Skeletal muscle satellite cell (primary cell): ENCODE data around the gene DOK4.
"Not testable (repeated sequence)": the region's sequence is repeated elsewhere in the genome, so short reads cannot be mapped to it uniquely, and the experiment has no call there.

Experiments
- H3K27me3 ChIP-seq: 2 replicates; pipeline ENCODE4 v1.7.0; 2013; ENCODE audit warnings: low read length; ENCODE audit not compliant: control insufficient read depth, insufficient read depth
- H3K36me3 ChIP-seq: 2 replicates; pipeline ENCODE4 v1.7.0; 2013; ENCODE audit warnings: mild to moderate bottlenecking, control low read depth, low read length; ENCODE audit not compliant: insufficient read depth
- H3K4me1 ChIP-seq: 2 replicates; pipeline ENCODE4 v1.7.0; 2013; ENCODE audit warnings: low read length; ENCODE audit not compliant: control insufficient read depth, insufficient read depth
- H3K4me2 ChIP-seq: 2 replicates; pipeline ENCODE4 v1.7.0; 2013; ENCODE audit warnings: mild to moderate bottlenecking, low read length
- H3K4me3 ChIP-seq: 2 replicates; pipeline ENCODE4 v1.7.0; 2013; ENCODE audit warnings: low read length
- H3K9ac ChIP-seq: 2 replicates; pipeline ENCODE4 v1.7.0; 2013; ENCODE audit warnings: mild to moderate bottlenecking, low read depth, low read length, moderate library complexity
- H3K9me3 ChIP-seq: replicated peaks from 2 replicates; pipeline ENCODE4 v1.7.0; 2013; ENCODE audit warnings: mild to moderate bottlenecking, control low read depth, low read length

Gene DOK4

GRCh38 chr16:57507136-57508034 lies 21.1 kb upstream of the DOK4 start:
- Histone ChIP-seq H3K9ac (no peak overlapping the region), H3K9me3 (no peaks in the 10 kb centered on the region), H3K27me3 (peaks cover 51% of the 10 kb centered on the region), H3K4me1 (no peaks in the 10 kb centered on the region), H3K36me3 (no peaks in the 10 kb centered on the region), H3K4me2 (no peak overlapping the region), H3K4me3 (no peak overlapping the region)

DNA sequence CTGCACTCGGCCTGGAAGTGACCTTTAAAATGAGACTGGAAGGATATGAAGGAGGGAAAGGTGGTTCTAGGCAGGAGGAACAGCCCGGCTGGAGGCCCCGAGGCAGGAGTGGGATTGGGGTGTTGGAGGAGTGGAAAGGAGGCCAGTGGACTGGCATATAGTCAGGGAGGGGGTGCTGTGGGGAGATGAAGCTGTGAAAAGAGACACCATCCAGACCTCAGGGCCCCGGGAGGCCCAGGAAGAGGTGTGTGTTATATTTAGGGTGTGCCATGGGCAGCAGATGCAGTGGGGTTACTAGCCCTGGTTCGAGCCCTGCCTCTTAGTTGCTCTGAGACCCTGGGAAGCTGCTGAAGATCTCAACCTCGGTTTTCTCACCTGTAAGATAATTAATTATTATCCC lies 18.9 kb upstream of the DOK4 start:
- H3K27me3 ChIP-seq, result peaks cover 66% of the 10 kb centered on the region
- no peak overlapping the region for H3K4me2 ChIP-seq
- no peak overlapping the region for H3K4me3 ChIP-seq
- H3K36me3 ChIP-seq, result no peaks in the 10 kb centered on the region
- no peaks in the 10 kb centered on the region for H3K9me3 ChIP-seq
- no peaks in the 10 kb centered on the region for H3K4me1 ChIP-seq
- H3K9ac ChIP-seq, result no peak overlapping the region

DNA sequence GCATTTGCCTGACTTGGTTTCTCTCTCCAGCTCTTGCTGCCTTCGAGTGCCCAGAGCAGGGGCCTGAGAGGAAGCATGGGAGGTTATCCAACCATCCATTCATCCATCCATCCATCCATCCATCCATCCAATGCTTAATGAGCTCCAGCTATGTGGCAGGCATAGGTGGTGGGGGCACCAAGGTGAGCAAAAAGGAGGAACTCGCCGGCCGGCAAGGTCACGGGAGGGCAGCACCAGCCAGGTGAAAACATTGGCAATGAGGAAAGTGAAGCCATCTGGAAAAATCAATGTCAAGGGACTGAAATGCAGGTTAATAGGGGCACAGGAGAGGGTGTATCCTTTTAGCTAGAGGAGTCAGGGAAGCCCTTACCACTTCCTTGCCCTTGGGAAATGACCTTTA lies 18.2 kb upstream of the DOK4 start:
- no peak overlapping the region for H3K4me2 ChIP-seq
- no peaks in the 10 kb centered on the region for H3K4me1 ChIP-seq
- no peak overlapping the region for H3K9ac ChIP-seq
- no peak overlapping the region for H3K4me3 ChIP-seq
- no peaks in the 10 kb centered on the region for H3K36me3 ChIP-seq
- H3K9me3 ChIP-seq, result no peaks in the 10 kb centered on the region
- H3K27me3 ChIP-seq, result peaks cover 64% of the 10 kb centered on the region

DNA sequence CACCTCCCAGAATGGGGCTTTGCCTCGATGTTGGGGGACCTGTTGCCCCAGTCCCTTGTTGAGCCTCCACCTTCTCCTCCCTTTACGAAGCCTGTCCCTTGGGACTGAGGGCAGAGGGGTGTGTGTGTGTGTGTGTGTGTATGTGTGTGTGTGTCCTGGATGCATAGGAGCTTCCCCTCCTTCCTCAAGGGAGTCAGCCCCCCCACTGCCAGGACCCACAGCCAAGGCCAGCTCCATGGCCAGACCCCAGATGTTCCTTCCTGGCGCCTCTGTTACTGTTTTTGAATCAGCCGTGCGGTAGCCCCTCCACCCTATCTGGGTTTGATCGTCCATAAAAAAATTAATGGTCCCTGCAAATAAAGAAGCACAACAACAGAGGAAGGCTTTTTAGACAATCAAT lies 17.7 kb upstream of the DOK4 start:
- no peak overlapping the region for H3K4me2 ChIP-seq
- H3K4me3 ChIP-seq, result no peak overlapping the region
- no peaks in the 10 kb centered on the region for H3K4me1 ChIP-seq
- H3K36me3 ChIP-seq, result no peaks in the 10 kb centered on the region
- H3K9ac ChIP-seq, result no peak overlapping the region
- no peaks in the 10 kb centered on the region for H3K9me3 ChIP-seq
- peaks cover 69% of the 10 kb centered on the region for H3K27me3 ChIP-seq

- H3K27me3 ChIP-seq, result peaks cover 68% of the 10 kb centered on the region
- H3K4me2 ChIP-seq, result no peak overlapping the region
- H3K9me3 ChIP-seq, result no peaks in the 10 kb centered on the region
- no peaks in the 10 kb centered on the region for H3K36me3 ChIP-seq
- H3K4me1 ChIP-seq, result no peaks in the 10 kb centered on the region
- no peak overlapping the region for H3K9ac ChIP-seq
- H3K4me3 ChIP-seq, result no peak overlapping the region
Measured at GRCh38 chr16:57503366-57503765, 17.1 kb upstream of the DOK4 start.

DNA sequence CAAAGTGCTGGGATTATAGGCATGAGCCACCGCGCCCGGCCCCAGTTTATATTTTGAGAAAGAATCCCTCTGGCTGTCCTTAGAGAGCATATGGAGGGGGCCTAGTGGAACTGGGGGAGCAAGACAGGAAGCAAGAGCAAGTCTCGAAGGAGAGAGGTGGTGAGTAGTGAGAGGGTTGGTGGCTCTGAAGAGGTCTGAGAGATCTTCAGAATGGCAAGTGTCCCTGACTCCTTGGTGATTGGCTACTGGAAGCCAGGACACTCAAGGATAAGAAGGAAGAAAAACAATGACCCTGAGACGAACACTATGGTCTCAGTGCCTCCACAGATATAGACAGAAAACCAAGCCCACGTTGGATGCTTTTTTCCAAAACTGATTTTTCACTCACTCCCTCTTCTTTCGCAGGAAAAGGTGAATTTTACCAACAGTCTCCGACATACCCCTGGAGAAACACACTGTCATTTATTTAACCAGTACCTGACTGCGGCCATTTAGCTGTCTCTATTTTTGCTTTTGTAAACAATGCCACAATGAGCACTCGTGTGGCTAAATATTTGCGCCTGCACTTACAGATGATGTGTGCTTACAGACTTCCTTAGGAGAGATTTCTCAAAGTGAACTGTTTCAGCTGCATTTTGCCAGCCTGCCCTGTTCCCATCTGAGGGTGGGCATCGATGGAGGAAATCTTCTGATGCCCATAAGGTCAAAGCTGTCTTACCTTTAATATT lies 15.9 kb upstream of the DOK4 start:
- no peak overlapping the region for H3K9ac ChIP-seq
- H3K4me1 ChIP-seq, result no peaks in the 10 kb centered on the region
- no peaks in the 10 kb centered on the region for H3K9me3 ChIP-seq
- H3K4me2 ChIP-seq, result no peak overlapping the region
- H3K36me3 ChIP-seq, result no peaks in the 10 kb centered on the region
- no peak overlapping the region for H3K4me3 ChIP-seq
- H3K27me3 ChIP-seq, result peaks cover 67% of the 10 kb centered on the region

DNA sequence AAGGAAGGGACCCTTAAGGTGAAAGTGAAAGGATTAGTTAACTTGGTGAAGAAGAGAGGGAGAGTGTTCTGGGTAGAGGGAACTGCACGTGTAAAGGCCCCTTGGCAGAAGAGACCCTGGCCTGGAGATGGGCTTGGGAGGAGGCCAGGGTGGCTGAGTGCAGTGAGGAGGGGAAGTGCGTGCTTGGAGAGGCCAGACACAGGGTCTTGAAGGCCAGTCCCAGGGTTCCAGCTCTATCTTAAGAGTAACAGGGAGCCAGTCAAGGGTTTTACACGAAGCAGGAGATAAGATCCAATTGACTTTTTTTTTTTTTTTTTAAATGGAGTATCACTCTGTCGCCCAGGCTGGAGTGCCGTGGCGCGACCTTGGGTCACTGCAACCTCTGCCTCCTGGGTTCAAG lies 15.2 kb upstream of the DOK4 start:
- H3K4me1 ChIP-seq, result no peaks in the 10 kb centered on the region
- no peaks in the 10 kb centered on the region for H3K9me3 ChIP-seq
- no peak overlapping the region for H3K4me3 ChIP-seq
- H3K4me2 ChIP-seq, result no peak overlapping the region
- no peak overlapping the region for H3K9ac ChIP-seq
- peaks cover 61% of the 10 kb centered on the region for H3K27me3 ChIP-seq
- H3K36me3 ChIP-seq, result no peaks in the 10 kb centered on the region

GRCh38 chr16:57500578-57501111 lies 14.4 kb upstream of the DOK4 start:
- Histone ChIP-seq H3K36me3 (no peaks in the 10 kb centered on the region), H3K27me3 (peaks cover 63% of the 10 kb centered on the region), H3K4me3 (no peak overlapping the region), H3K4me1 (no peaks in the 10 kb centered on the region), H3K4me2 (no peak overlapping the region), H3K9ac (no peak overlapping the region), H3K9me3 (no peaks in the 10 kb centered on the region)

DNA sequence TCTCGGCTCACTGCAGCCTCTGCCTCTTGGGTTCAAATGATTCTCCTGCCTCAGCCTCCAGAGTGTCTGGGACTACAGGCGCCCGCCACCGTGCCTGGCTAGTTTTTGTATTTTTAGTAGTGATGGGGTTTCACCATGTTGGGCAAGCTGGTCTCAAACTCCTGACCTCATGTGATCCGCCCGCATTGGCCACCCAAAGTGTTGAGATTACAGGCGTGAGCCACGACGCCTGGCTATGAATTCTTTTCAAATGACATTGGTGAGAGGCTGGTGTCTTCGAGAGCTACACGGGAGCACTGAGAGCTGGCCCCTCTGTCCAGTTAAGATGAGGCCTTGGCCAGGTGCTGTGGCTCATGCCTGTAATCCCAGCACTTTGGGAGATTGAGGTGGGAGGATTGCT lies 13.6 kb upstream of the DOK4 start:
- peaks cover 63% of the 10 kb centered on the region for H3K27me3 ChIP-seq
- not testable (repeated sequence) for H3K4me3 ChIP-seq, H3K36me3 ChIP-seq, H3K4me1 ChIP-seq, H3K9me3 ChIP-seq, H3K4me2 ChIP-seq, H3K9ac ChIP-seq

DNA sequence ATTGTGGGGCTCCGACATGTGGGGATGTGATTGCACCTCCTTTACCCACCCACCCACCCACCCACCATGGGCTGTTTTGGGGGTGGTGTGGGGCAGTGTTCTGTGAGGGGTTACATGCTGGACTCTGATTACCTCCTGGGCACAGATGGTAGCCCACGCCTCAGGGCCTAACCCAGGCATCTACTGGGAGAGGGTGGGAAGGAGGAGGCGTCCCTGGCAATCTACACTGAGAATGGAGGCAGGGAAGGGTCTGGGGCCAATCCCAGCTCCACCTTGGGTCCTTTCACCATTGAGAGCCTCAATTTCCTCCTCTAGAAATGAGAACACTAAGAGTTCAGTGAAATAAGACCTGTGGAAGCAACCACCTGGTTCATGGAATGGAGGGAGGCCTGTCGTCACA lies 11.7 kb upstream of the DOK4 start:
- Histone ChIP-seq H3K9me3 (no peaks in the 10 kb centered on the region), H3K36me3 (no peaks in the 10 kb centered on the region), H3K9ac (no peak overlapping the region), H3K4me2 (no peak overlapping the region), H3K4me3 (no peak overlapping the region), H3K4me1 (no peaks in the 10 kb centered on the region), H3K27me3 (peaks cover 56% of the 10 kb centered on the region)

DNA sequence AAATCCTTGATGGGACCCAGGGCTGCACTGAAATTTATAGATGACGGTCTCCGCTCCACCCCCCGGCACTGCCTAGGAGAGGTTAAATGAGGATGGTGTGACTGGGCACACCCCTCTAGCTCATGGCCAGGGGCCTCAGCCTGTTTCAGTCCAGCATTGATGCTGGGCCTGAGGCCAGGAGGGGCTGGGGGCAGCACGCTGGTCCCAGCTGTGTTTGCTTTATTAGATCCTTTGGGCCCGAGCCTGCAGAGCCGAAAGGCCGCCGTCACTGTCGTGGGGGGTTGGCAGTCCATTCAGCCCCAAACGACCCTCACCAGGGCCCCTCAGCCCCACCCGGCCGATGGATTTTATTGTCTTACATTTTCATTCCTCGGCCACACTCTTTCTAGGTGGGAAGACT lies 10.8 kb upstream of the DOK4 start:
- Histone ChIP-seq H3K4me2 (no peak overlapping the region), H3K9ac (no peak overlapping the region), H3K4me3 (no peak overlapping the region), H3K4me1 (no peaks in the 10 kb centered on the region), H3K27me3 (peaks cover 47% of the 10 kb centered on the region), H3K9me3 (no peaks in the 10 kb centered on the region), H3K36me3 (no peaks in the 10 kb centered on the region)
